Measurements from ENCODE around the gene RIMS4. TPM values are rescaled to one million over a fixed set of nuclear protein-coding genes. Genes with fewer than 3 reads are reported as not detected.

The RIMS4 gene
- total and polyA plus RNA-seq, 9 of the 15 experiments (the other 6 are each of a cell fraction or from before 2014, with no cell fraction given), result 0.04 TPM; not detected in 8

DNA sequence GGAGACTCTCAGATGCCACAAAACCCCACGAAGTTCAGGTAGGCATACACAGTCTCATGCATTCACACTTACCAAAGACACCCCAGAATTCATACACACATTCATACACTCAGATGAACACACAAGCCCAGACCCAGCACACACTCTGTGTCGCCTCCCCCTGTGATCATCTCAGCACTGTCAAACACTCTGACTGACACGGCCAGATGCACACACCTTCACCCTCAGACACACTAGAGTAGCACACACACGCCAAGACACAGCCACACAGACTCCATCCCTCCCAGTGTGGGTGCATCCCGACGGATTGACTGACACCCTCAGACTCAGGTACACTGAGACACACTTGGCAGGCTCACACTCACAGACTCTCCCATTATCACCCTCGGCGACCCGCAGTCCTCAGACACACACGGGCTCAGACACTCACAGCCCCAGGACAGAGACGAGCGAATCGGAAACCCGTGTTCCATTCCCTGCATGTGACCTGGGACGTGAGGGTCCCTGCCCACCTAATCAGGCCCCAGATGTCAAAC is 872 bp upstream of the RIMS4 start (continued):
- TF ChIP-seq, protein P1, sequence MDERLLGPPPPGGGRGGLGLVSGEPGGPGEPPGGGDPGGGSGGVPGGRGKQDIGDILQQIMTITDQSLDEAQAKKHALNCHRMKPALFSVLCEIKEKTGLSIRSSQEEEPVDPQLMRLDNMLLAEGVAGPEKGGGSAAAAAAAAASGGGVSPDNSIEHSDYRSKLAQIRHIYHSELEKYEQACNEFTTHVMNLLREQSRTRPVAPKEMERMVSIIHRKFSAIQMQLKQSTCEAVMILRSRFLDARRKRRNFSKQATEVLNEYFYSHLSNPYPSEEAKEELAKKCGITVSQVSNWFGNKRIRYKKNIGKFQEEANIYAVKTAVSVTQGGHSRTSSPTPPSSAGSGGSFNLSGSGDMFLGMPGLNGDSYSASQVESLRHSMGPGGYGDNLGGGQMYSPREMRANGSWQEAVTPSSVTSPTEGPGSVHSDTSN (CRISPR knock-in tag; IDR thresholded peaks at IDR 0.05; ENCODE audit: low read depth), result no peak
- TF ChIP-seq, protein P1 (tag; conservative IDR thresholded peaks at IDR 0.05; ENCODE audit: low read depth), result no peak
- TF ChIP-seq ZKSCAN3 (CRISPR knock-in tag; IDR thresholded peaks at IDR 0.05) (no peak), KDM4B (IDR thresholded peaks at IDR 0.05; ENCODE audit: borderline replicate concordance in 2 of 2, low read depth in 1 of 2) (no peak), RAD21 (CRISPR knock-in tag; conservative IDR thresholded peaks at IDR 0.05 in 1 of 2, IDR thresholded peaks at IDR 0.05 in 1 of 2) (no peak), HNRNPL (IDR thresholded peaks at IDR 0.05; ENCODE audit: low read depth, low read length) (no peak), BRD9 (IDR thresholded peaks at IDR 0.05; ENCODE audit: low read depth, partially characterized antibody) (no peak), PTTG1 (tag; IDR thresholded peaks at IDR 0.05; ENCODE audit: low read depth) (no peak)
- TF ChIP-seq, protein P2, sequence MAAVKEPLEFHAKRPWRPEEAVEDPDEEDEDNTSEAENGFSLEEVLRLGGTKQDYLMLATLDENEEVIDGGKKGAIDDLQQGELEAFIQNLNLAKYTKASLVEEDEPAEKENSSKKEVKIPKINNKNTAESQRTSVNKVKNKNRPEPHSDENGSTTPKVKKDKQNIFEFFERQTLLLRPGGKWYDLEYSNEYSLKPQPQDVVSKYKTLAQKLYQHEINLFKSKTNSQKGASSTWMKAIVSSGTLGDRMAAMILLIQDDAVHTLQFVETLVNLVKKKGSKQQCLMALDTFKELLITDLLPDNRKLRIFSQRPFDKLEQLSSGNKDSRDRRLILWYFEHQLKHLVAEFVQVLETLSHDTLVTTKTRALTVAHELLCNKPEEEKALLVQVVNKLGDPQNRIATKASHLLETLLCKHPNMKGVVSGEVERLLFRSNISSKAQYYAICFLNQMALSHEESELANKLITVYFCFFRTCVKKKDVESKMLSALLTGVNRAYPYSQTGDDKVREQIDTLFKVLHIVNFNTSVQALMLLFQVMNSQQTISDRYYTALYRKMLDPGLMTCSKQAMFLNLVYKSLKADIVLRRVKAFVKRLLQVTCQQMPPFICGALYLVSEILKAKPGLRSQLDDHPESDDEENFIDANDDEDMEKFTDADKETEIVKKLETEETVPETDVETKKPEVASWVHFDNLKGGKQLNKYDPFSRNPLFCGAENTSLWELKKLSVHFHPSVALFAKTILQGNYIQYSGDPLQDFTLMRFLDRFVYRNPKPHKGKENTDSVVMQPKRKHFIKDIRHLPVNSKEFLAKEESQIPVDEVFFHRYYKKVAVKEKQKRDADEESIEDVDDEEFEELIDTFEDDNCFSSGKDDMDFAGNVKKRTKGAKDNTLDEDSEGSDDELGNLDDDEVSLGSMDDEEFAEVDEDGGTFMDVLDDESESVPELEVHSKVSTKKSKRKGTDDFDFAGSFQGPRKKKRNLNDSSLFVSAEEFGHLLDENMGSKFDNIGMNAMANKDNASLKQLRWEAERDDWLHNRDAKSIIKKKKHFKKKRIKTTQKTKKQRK (IDR thresholded peaks at IDR 0.05; ENCODE audit: borderline replicate concordance, low read depth, low read length), result no peak
